ENCODE results near the gene SRMS. TPM values are rescaled to one million over a fixed set of nuclear protein-coding genes. Genes with fewer than 3 reads are reported as not detected.

Gene SRMS
- total and polyA plus RNA-seq, 2 donors (not counting 3 experiments of a cell fraction or from before 2014, with no cell fraction given), result not detected

DNA sequence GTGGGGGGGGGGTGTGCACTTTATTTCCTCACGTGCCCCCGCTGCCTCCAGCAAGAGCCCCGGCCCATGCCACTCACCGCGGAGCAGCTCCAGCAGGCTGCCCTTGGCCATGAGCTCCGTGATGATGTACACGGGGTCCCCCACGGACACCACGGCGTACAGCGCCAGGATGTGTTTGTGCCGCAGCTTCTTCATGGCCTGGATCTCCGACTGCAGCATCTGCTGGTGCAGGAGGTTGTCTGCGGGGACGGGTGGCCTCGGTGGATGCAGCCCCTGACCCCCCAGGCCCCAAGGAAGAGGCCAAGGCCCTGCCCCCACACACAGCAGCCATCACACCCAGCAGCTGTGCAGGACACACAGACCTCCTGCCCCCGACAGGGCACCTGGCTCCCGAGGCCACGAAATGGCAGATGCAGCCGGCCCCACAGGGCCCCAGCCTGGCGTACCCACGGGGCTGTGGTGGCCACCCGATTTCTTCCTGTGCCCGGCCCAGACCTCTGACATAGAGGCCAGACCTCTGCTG is 15.0 kb downstream of the SRMS start:
- no peaks in the 10 kb centered on the region for H3K36me3 ChIP-seq (ENCODE audit: control insufficient read depth in 2 of 2, extremely low read depth in 1 of 2, insufficient read depth in 2 of 2, low read length in 2 of 2)
- H3K4me2 ChIP-seq (ENCODE audit: insufficient read depth, low read length), result no peak overlapping the region
- DNase-seq (ENCODE audit: low read depth, low spot score) (no peak), FAIRE-seq (no peak)
- H3K79me2 ChIP-seq (ENCODE audit: control insufficient read depth, insufficient read depth, low read length), result no peaks in the 10 kb centered on the region
- ChIA-PET POLR2A (interaction anchor here (0.7 kb wide), 1 partner anchor 10 kb away, joined by 4 read pairs; no protein-coding TSS in a partner anchor), CTCF (no interaction called here)
- no peak overlapping the region for H2AFZ ChIP-seq (ENCODE audit: low read depth, low read length)
- H3K4me1 ChIP-seq (ENCODE audit: control insufficient read depth, extremely low read depth, insufficient read depth, low read length), result no peaks in the 10 kb centered on the region
- H3K27me3 ChIP-seq (ENCODE audit: control insufficient read depth in 2 of 2, insufficient read depth in 2 of 2, low read length in 2 of 2), result no peaks in the 10 kb centered on the region
- H3K27ac ChIP-seq (ENCODE audit: insufficient read depth, low read depth, low read length), result no peak overlapping the region
- no peaks in the 10 kb centered on the region for H3K9me3 ChIP-seq (replicated peaks; ENCODE audit: control insufficient read depth, insufficient read depth, low read length)
- no peak for TF ChIP-seq POLR2A (IDR thresholded peaks at IDR 0.05; ENCODE audit: low read depth, low read length)
- TF ChIP-seq, protein P1, sequence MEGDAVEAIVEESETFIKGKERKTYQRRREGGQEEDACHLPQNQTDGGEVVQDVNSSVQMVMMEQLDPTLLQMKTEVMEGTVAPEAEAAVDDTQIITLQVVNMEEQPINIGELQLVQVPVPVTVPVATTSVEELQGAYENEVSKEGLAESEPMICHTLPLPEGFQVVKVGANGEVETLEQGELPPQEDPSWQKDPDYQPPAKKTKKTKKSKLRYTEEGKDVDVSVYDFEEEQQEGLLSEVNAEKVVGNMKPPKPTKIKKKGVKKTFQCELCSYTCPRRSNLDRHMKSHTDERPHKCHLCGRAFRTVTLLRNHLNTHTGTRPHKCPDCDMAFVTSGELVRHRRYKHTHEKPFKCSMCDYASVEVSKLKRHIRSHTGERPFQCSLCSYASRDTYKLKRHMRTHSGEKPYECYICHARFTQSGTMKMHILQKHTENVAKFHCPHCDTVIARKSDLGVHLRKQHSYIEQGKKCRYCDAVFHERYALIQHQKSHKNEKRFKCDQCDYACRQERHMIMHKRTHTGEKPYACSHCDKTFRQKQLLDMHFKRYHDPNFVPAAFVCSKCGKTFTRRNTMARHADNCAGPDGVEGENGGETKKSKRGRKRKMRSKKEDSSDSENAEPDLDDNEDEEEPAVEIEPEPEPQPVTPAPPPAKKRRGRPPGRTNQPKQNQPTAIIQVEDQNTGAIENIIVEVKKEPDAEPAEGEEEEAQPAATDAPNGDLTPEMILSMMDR (IDR thresholded peaks at IDR 0.05; ENCODE audit: extremely low read depth in 1 of 2, insufficient read depth in 1 of 2, low read depth in 1 of 2, low read length in 2 of 2), result no peak
- no peak for TF ChIP-seq EZH2 (IDR thresholded peaks at IDR 0.05; ENCODE audit: borderline replicate concordance, low read depth, low read length, severe bottlenecking)
- TF ChIP-seq, protein P2, sequence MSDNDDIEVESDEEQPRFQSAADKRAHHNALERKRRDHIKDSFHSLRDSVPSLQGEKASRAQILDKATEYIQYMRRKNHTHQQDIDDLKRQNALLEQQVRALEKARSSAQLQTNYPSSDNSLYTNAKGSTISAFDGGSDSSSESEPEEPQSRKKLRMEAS (IDR thresholded peaks at IDR 0.05; ENCODE audit: insufficient read depth, insufficient read length), result no peak
- no peak for TF ChIP-seq JUN (IDR thresholded peaks at IDR 0.05; ENCODE audit: borderline replicate concordance, insufficient read depth, insufficient read length, low read depth)
- H3K9me1 ChIP-seq (replicated peaks; ENCODE audit: control insufficient read depth, extremely low read depth, insufficient read depth, low read length), result no peaks in the 10 kb centered on the region
- dilution Hi-C loops (cut with MboI; ENCODE audit: extremely low pct_ligation_motif_present, low sequenced_read_pairs) (no loop called here), intact Hi-C loops (cut with micrococcal nuclease) (no loop called here)
- H4K20me1 ChIP-seq (replicated peaks; ENCODE audit: control insufficient read depth, extremely low read depth, insufficient read depth, low read length), result no peaks in the 10 kb centered on the region
- H3K9ac ChIP-seq (replicated peaks; ENCODE audit: extremely low read depth, insufficient read depth, low read length), result no peak overlapping the region
- no TSS peak for BruUV-seq (replicated peaks)
- H3K4me3 ChIP-seq (replicated peaks in 1 of 3; ENCODE audit: insufficient read depth in 1 of 3, low read depth in 1 of 3, low read length in 3 of 3), result no peak overlapping the region

All from endothelial cell of umbilical vein (primary cell).